GM11168 (cell line): ENCODE results near the gene PTN.

Experiments used
- in situ Hi-C: fragments of 300-500 bp; cut with MboI; formaldehyde crosslinking; loops from one replicate; pipeline ENCODE4 v1.12.0; 2022; ENCODE audit warnings: low sequenced_read_pairs; ENCODE audit not compliant: unreplicated experiment

Gene PTN

GRCh38 chr7:137325927-137326326 is 17.6 kb downstream of the PTN start:
- in situ Hi-C loops: no loop called here

GRCh38 chr7:137324796-137325696 is 18.5 kb downstream of the PTN start:
- in situ Hi-C loops: no loop called here

DNA sequence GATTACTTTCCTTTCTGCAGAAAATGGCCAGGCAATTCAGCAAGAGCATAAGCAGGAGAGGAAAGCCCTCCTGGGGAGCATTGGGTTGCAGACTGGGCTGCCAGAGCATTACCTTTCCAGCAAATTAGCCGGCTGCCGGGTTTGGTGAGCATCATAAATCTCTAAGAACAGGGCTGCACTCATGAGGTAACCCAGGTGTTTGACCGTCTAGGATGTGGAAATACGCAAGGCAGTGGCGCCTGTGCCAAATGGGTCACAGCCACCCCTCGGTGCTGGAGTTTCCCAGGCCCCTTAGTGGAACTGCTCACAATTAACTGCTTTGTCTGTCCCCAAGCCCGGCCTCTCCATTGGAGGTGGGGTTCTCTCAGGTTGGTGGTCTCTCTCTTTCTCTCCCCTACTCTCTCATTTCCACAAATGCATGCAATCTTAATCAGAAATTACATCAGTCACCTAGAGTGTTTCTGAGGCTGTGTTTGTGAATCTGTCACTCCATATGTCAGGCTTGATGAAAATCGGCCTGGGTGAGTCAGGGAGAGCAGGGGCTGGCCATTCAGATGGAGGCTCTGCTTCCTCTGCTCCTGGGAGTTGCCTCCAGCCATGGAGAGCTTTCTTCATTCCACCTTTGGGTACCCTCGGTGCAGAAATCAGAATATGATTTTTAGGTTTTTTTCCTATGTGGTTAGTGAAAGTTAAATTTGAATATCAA is 26.7 kb downstream of the PTN start:
- in situ Hi-C loops: no loop called here

GRCh38 chr7:137313201-137313600 is 30.3 kb downstream of the PTN start:
- in situ Hi-C loops: no loop called here

GRCh38 chr7:137306748-137307147 is 36.8 kb downstream of the PTN start:
- in situ Hi-C loops: no loop called here

DNA sequence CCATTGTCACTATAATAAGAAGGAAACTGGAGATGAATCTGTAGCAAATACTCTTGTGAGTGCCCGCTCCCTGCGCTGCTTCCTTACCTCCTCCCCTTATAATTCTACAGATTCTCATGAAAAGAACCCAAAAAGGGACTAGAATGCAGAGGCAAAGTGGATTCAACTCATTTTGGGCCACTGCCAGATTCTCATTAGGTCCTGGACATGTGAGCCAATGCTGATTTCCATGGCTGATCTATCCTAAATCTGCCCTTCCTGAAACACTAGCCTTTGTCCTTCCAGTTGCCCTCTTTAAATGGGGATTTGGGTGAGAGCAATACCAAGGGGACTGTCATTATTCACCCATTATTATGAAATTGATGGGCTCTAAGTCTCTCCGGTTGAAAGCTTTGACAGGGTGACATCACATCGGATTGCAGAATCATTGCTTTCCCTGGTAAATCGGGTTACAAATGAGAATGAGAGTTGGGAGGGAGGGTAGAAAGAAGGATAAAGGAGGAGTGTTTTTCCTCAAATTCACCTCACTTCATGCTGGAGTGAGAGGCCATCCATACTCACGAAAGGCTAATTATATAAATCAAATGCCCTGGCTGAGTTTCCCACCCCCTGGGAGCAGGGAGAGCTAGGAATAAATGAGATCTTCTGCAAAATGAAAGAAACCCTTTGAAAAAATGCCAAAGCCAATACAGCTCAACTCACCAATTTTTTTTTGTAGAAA is 37.5 kb downstream of the PTN start:
- in situ Hi-C loops: no loop called here

DNA sequence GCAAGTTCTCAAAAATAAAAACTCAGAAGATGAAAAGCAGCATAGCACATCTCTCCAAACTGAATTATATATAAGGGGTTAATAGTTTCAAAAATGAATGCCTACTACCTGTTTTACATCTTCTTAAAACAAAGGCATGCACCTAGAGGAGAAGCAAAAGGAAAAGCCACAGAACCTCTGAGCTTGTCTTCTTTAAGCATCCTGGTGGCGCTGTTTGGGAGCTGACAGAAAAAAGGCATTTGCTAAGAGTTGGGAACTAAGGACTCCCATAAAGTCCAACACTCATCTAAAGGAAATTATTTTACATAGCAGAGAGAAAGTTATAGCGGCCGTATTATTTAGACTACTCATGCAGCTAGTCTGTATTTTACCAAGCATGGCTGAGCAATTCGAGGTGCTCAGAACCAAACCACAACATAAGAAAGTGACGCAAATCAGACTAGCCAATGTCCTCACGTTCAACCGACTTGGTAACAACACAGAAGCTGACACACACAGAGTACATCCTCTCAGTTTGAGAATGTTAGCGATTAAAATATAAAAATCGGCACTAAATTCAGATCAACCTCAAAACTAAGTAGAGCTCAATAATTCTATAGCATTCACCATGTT is 38.8 kb downstream of the PTN start:
- in situ Hi-C loops: no loop called here

DNA sequence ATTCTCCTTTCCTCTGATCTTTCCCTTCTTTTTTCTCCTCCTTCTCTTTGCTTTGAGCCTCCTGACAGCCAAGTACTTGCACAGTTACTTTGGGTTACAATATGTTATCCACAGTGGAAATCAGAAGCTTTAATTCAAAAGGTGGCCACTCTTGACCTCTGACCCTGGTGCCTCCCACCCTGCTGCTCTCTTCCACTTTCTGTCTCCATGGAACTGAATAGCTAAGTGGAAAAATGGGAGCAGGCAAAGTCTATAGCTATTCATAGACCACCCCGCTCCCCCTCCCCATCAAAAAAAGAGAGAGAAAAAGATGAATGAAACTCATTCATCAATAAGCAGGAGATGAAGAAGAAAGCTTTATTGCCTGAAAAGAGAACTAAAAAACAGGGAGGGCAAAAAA is 39.4 kb downstream of the PTN start:
- in situ Hi-C loops: no loop called here

GRCh38 chr7:137302081-137302480 is 41.5 kb downstream of the PTN start:
- in situ Hi-C loops: no loop called here

- in situ Hi-C loops: no loop called here
Observed at GRCh38 chr7:137298464-137298794, 45.1 kb downstream of the PTN start.

DNA sequence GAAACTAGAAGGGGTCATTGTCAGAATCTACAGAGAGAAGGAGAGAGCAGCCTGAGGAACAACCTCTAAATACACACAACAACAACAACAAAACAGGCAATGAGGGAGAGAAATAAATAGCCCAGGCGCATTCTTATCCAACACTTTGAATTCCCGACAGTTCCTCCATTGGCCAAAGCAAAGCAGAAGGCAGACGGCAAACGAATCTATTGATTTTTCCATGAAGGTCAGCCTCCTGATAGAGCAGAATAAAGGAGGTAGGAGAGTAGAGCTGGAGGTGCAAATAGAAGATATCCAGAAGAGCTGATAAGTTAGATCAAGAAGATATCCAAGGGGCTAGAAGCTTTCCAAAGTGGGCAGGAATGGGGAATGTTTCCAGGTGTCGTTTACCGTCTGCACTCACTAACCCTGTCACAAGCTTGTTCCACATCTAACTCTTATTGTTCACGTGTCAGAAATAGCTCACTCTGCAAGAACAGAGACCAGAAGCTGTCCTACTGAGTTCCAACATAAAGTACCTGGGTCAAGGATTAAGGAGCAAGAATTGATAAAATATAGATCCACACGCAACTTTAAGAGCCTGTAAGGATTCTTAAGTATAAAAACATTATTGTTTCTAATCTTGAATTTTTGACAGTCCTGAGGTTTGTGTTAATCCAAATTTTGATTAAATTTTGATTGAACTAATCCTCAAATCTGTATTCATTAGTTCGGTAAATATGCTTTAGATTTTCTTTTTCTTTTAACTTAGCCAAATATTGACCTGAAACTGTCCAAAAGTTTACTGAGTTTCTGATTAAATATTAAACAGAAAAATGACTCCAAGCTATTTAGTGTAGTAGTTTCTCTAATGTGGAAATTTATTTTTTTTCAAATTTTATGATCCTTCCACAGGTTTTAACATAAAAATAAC is 45.7 kb downstream of the PTN start:
- in situ Hi-C loops: no loop called here

DNA sequence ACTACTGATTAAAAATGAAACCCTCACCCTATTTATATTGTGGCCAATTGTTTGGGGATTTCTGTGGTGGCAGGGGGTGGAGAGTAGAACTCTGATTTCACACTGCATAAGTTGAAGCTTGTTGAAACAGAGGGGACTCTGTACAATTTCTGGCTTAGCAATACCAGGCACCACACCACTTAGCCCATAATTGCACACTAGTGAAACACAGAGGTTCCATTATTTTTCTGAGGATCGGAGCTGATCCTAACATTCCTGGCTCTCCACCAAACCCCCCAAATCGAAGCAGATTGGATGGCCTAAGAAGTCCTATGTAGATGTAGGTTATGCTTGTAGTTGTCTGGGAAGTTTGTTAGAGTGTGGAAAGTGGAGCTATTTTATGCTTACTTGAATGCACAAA is 47.0 kb downstream of the PTN start:
- in situ Hi-C loops: no loop called here

DNA sequence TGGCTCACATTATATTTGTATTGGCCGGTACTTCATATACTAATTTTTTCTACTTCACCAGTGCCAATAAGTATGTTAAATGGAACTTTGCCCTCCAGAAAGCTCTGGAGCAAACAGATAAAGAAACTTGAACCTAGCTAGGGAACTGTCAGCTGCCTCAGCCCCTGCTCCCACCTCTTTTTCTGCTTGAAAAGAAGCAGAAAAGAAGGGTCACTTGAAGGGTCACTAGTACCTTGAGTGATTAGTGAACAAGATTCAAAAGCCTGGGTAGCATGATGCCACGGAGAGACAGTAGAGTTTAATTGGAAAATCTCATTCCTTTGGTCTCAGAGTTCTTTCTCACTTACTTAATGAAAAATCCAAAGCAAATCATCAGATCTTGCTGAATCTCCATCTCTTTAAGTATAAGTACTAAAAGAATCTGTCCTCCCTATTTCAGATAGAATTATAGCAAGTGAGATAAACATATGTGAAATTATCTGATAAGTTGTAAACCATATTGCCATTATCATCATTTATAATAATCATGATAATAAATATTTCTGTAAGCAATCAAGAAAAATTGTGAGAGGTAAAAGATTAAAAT is 47.7 kb downstream of the PTN start:
- in situ Hi-C loops: no loop called here

- in situ Hi-C loops: no loop called here
Observed at GRCh38 chr7:137289101-137289500, 54.4 kb downstream of the PTN start.

DNA sequence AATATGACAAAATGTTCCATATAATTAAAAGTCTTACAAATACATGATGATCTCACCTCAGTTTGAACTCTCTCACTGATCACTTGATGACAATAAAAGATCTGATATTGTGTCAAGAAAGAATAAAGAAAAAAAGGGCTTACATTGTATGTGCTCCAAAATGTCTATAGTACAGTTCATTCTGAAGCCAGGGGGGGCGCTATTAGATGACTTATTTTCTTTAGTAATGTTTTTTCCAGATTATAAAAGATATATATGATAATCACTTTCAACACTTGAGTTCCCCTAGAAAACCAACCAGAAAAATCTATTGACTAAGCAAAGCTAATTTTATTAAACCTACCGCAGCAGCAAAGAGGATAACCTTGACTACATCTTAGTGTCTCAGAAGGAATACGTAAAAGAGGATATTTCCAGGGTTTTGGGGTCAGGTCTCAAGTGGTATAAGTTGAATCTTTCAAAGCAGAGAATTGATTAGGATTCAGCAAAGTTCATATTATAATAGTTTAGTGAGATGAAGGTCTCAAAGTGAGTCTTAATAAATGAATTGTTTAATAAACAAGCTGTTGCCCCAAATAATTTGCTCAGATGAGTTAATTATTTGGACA is 55.8 kb downstream of the PTN start:
- in situ Hi-C loops: no loop called here

DNA sequence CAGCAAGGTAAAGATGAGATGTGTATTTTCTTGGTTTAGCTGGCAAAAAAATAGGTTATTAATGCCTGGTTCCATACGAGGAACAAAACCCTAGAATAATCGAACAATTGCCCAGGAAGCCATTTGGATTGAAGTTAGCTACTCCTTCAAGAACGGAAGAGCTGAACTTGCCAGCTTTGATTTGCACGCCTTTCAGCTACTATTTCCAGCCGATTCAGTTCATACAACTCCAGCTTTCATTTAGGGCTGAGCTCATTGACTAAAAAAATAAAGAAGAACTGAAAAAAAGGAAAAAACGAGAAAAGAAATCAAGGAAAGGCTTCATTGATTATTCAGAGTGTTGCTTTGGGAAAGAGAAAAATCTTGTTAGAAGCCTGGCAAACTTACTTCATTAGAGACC is 60.4 kb downstream of the PTN start:
- in situ Hi-C loops: no loop called here

GRCh38 chr7:137282043-137282442 is 61.5 kb downstream of the PTN start:
- in situ Hi-C loops: no loop called here

- in situ Hi-C loops: no loop called here
Observed at GRCh38 chr7:137276189-137276588, 67.3 kb downstream of the PTN start.

DNA sequence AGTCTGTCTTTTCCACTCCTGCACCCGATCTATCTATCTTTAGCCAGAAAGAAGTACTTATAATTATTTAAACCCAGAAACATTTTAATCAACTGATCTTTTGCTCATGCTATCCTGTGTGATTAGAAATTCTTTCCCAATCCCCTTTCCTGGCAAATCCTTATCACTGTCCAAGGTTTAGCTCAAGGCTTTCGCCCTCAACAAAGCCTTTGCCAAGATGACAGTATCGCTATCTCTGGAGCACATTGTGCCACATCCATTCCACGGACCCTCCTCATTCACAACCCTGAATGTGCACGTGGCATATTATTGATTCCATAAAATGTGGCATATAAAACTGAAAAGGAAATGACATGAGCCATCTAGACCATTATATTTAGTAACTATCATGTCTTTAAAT is 71.3 kb downstream of the PTN start:
- in situ Hi-C loops: no loop called here
